GM21515 (cell line): ENCODE results near the gene LRRC25.
A peak's percentile ranks its signal among the peaks of the same experiment; 100 is the strongest.

Experiments
- ATAC-seq: cut with Tn5 transposase; IDR thresholded peaks from one replicate; pipeline ENCODE4 v1.9.1; 2021; ENCODE audit not compliant: unreplicated experiment

Gene LRRC25

GRCh38 chr19:18435842-18436670 is 38.6 kb upstream of the LRRC25 start:
- no peak for ATAC-seq

GRCh38 chr19:18435178-18435841 is 37.9 kb upstream of the LRRC25 start:
- no peak for ATAC-seq

GRCh38 chr19:18434411-18435175 is 37.2 kb upstream of the LRRC25 start:
- no peak for ATAC-seq

- no peak for ATAC-seq
These were observed 36.4 kb upstream of the LRRC25 start for GRCh38 chr19:18433735-18434398.

- ATAC-seq, result no peak
These were observed 35.7 kb upstream of the LRRC25 start for GRCh38 chr19:18433015-18433691.

GRCh38 chr19:18432275-18433014 is 35.0 kb upstream of the LRRC25 start:
- ATAC-seq, result no peak

- no peak for ATAC-seq
These were observed 34.2 kb upstream of the LRRC25 start for GRCh38 chr19:18431351-18432197.

- ATAC-seq, result no peak
These were observed 33.2 kb upstream of the LRRC25 start for GRCh38 chr19:18430417-18431144.

- ATAC-seq, result no peak
These were observed 32.4 kb upstream of the LRRC25 start for GRCh38 chr19:18429717-18430416.

- ATAC-seq, result peak; percentile 47
These were observed 31.6 kb upstream of the LRRC25 start for GRCh38 chr19:18428787-18429674.

GRCh38 chr19:18428173-18428786 is 30.9 kb upstream of the LRRC25 start:
- no peak for ATAC-seq

GRCh38 chr19:18427743-18428113 is 30.3 kb upstream of the LRRC25 start:
- ATAC-seq, result no peak

GRCh38 chr19:18427080-18427742 is 29.8 kb upstream of the LRRC25 start:
- no peak for ATAC-seq

GRCh38 chr19:18426416-18426767 is 29.0 kb upstream of the LRRC25 start:
- no peak for ATAC-seq

GRCh38 chr19:18425515-18426415 is 28.3 kb upstream of the LRRC25 start:
- no peak for ATAC-seq
